ENCODE data around the gene CMAS. TPM values are rescaled to one million over a fixed set of nuclear protein-coding genes. Genes with fewer than 3 reads are reported as not detected.
"Not testable (repeated sequence)": the region's sequence is repeated elsewhere in the genome, so short reads cannot be mapped to it uniquely, and the experiment has no call there.

CMAS gene
- total RNA-seq (2014; rRNA removed; shearing (Covaris generic)): 62.4 and 71.7 TPM in 2 replicates

DNA sequence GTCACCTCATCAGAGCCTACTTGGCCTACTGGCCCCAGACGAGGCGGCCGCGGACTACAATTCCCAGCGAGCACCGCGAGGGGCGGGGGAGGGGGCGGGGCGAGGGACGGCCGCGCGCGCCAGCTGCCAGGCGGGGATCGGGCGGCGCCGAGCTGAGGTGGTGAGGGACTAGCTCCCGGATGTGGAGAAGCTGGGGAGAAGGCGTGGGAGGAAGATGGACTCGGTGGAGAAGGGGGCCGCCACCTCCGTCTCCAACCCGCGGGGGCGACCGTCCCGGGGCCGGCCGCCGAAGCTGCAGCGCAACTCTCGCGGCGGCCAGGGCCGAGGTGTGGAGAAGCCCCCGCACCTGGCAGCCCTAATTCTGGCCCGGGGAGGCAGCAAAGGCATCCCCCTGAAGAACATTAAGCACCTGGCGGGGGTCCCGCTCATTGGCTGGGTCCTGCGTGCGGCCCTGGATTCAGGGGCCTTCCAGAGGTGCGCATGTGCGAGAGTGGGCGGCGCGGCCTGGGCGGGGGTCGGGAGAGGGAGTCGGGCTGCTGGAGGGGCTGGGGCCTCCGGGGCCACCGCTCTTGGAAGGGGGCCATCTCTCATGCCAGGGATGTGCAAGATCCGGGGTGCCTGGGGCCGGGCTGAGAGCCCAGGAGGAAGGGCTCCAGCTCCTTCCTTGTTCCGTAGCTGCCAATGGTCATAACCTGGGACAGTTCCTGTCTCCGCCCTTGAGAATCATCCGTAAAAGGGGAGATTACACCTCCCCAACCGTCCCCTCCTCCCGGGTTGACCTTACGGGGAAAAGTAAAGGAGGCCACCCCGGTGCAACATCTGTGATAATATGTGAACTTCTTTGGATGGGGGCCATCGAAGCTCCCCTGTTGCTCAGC is at the start of gene CMAS:
Gene CMAS (plus strand): TSS at position 129 of the 878 bp plus-strand sequence. CDS start 86 bp downstream, at position 215.
- Histone ChIP-seq H3K27me3 (ENCODE audit: control insufficient read depth, insufficient read depth, low read length) (no peaks in the 10 kb centered on the region), H3K4me3 (ENCODE audit: insufficient read depth, low read depth, low read length) (peak within 1 kb of the TSS; percentile 77), H3K36me3 (replicated peaks; ENCODE audit: control insufficient read depth, insufficient read depth, low read length) (no peaks in the 10 kb centered on the region; the same call in 1 of the 2 replicates)
- DNase-seq: peak; percentile 88

- H3K36me3 ChIP-seq (replicated peaks; ENCODE audit: control insufficient read depth, insufficient read depth, low read length): no peaks in the 10 kb centered on the region
- DNase-seq: no peak
- no peak overlapping the region for H3K4me3 ChIP-seq (ENCODE audit: insufficient read depth, low read depth, low read length)
- H3K27me3 ChIP-seq (ENCODE audit: control insufficient read depth, insufficient read depth, low read length): no peaks in the 10 kb centered on the region
Observed at GRCh38 chr12:21998295-21998694, 47.7 kb upstream of the CMAS start.

- no peak for DNase-seq
- Histone ChIP-seq H3K4me3 (ENCODE audit: insufficient read depth, low read depth, low read length) (no peak overlapping the region), H3K27me3 (ENCODE audit: control insufficient read depth, insufficient read depth, low read length) (no peaks in the 10 kb centered on the region), H3K36me3 (replicated peaks; ENCODE audit: control insufficient read depth, insufficient read depth, low read length) (no peaks in the 10 kb centered on the region)
Observed at GRCh38 chr12:21998782-21999181, 47.2 kb upstream of the CMAS start.

DNA sequence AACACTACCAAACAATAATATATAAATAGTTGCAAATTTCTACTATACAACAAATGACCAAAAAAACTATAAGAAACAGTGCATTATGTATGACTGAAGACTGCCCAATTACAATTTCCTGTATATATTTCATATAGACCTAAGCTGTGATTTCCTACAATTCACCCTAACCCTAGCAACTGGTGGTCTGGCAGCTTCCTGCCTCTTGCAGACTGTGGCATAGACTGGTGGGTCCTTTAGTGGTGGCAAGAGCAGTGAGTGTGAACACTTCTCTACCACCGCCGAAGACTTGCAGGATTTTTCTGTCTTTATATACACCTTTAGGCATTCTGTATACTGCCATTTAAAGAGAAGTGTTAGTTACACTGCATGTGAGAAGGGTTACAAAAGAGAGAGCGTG is 43.6 kb upstream of the CMAS start:
- no peak for DNase-seq
- Histone ChIP-seq H3K4me3 (ENCODE audit: insufficient read depth, low read depth, low read length) (no peak overlapping the region), H3K27me3 (ENCODE audit: control insufficient read depth, insufficient read depth, low read length) (no peaks in the 10 kb centered on the region), H3K36me3 (replicated peaks; ENCODE audit: control insufficient read depth, insufficient read depth, low read length) (no peaks in the 10 kb centered on the region)

GRCh38 chr12:22007794-22008193 is 38.2 kb upstream of the CMAS start:
- not testable (repeated sequence) for H3K4me3 ChIP-seq (ENCODE audit: insufficient read depth, low read depth, low read length); DNase-seq; H3K27me3 ChIP-seq (ENCODE audit: control insufficient read depth, insufficient read depth, low read length); H3K36me3 ChIP-seq (replicated peaks; ENCODE audit: control insufficient read depth, insufficient read depth, low read length)

DNA sequence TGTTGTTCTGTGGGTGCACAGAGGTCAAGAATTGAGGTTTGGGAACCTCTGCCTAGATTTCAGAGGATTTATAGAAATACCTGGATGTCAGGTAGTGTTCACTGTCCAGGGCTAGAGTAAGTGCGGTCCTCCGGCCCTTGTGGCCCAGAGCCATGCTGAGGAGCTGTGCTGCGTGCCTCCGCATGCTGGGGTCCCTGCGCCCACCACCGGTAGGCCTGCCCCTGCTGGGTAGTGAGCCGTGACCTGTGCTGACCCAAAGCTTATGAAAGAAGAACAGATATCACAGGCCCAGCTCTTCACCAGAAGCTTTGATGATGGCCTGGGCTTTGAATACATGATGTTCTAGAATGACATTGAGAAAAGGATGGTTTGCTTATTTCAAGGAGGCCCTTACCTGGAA is 37.8 kb upstream of the CMAS start:
- H3K4me3 ChIP-seq (ENCODE audit: insufficient read depth, low read depth, low read length): no peak overlapping the region
- H3K36me3 ChIP-seq (replicated peaks; ENCODE audit: control insufficient read depth, insufficient read depth, low read length): no peaks in the 10 kb centered on the region
- DNase-seq: no peak
- H3K27me3 ChIP-seq (ENCODE audit: control insufficient read depth, insufficient read depth, low read length): no peaks in the 10 kb centered on the region

DNA sequence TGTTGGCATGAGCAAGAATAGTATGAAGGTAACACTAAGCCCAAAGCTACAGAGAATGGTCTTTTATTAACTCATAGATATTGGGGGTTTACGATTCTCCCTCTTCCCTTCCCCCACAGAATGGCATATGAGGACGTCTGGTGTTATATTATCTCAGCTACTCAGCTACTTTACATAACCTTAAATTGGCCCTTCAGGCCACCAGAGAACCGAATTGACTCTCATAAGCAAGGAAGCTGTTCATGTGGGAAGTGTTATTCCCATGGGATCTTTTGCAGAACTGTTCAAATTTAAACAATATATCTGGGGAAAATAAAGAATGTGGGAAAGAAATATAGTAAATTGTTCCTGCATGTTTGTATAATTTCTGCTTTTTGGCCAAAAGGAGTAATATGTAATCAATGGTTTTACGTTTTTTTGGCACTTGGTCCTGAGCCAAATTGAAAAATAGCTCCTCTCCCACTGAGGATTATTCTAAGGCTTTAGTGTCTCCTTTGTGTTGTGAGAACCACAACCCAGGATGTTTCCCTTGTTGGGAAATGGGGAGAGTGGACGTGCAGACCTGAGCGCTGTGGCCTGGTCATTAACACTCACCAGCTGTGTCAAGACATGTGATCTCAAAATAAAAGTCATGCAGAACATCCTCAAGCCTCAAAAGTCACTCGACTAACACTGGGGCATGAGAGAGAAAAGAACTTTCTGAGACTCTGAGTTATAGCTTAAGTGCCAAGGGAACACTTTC is 31.8 kb upstream of the CMAS start:
- Histone ChIP-seq H3K27me3 (ENCODE audit: control insufficient read depth, insufficient read depth, low read length) (no peaks in the 10 kb centered on the region), H3K4me3 (ENCODE audit: insufficient read depth, low read depth, low read length) (no peak overlapping the region), H3K36me3 (replicated peaks; ENCODE audit: control insufficient read depth, insufficient read depth, low read length) (no peaks in the 10 kb centered on the region)
- DNase-seq: no peak

GRCh38 chr12:22014783-22015144 is 31.3 kb upstream of the CMAS start:
- H3K27me3 ChIP-seq (ENCODE audit: control insufficient read depth, insufficient read depth, low read length): no peaks in the 10 kb centered on the region
- no peak for DNase-seq
- H3K36me3 ChIP-seq (replicated peaks; ENCODE audit: control insufficient read depth, insufficient read depth, low read length): no peaks in the 10 kb centered on the region
- H3K4me3 ChIP-seq (ENCODE audit: insufficient read depth, low read depth, low read length): no peak overlapping the region

DNA sequence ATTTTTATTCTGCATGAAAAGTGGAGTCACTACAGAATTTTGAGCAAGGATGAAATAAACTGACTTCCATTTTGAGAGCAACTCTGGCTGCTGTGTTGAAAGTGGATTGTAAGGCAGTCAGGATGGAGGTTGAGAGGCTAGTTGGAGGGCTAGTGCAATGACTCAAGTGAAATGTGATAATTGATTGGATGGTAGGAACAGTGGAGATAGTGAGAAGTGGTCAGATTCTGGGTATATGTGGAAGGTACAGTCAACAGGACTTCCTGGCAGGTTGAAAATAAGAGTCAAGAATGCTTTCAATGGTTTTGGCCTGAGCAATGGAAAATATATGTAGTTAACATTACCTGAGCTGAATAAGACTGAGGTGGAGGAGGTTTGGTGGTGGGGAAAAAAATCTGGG is 29.0 kb upstream of the CMAS start:
- Histone ChIP-seq H3K4me3 (ENCODE audit: insufficient read depth, low read depth, low read length) (no peak overlapping the region), H3K36me3 (replicated peaks; ENCODE audit: control insufficient read depth, insufficient read depth, low read length) (no peaks in the 10 kb centered on the region), H3K27me3 (ENCODE audit: control insufficient read depth, insufficient read depth, low read length) (no peaks in the 10 kb centered on the region)
- no peak for DNase-seq

GRCh38 chr12:22018860-22019259 is 27.2 kb upstream of the CMAS start:
- no peak for DNase-seq
- H3K27me3 ChIP-seq (ENCODE audit: control insufficient read depth, insufficient read depth, low read length): no peaks in the 10 kb centered on the region
- H3K36me3 ChIP-seq (replicated peaks; ENCODE audit: control insufficient read depth, insufficient read depth, low read length): no peaks in the 10 kb centered on the region
- no peak overlapping the region for H3K4me3 ChIP-seq (ENCODE audit: insufficient read depth, low read depth, low read length)

GRCh38 chr12:22023489-22023888 is 22.5 kb upstream of the CMAS start:
- not testable (repeated sequence) for H3K27me3 ChIP-seq (ENCODE audit: control insufficient read depth, insufficient read depth, low read length); H3K4me3 ChIP-seq (ENCODE audit: insufficient read depth, low read depth, low read length); H3K36me3 ChIP-seq (replicated peaks; ENCODE audit: control insufficient read depth, insufficient read depth, low read length); DNase-seq

- Histone ChIP-seq H3K36me3 (replicated peaks; ENCODE audit: control insufficient read depth, insufficient read depth, low read length) (no peaks in the 10 kb centered on the region), H3K27me3 (ENCODE audit: control insufficient read depth, insufficient read depth, low read length) (no peaks in the 10 kb centered on the region), H3K4me3 (ENCODE audit: insufficient read depth, low read depth, low read length) (no peak overlapping the region)
- no peak for DNase-seq
Observed at GRCh38 chr12:22029491-22029890, 16.5 kb upstream of the CMAS start.

- DNase-seq: no peak
- Histone ChIP-seq H3K27me3 (ENCODE audit: control insufficient read depth, insufficient read depth, low read length) (no peaks in the 10 kb centered on the region), H3K4me3 (ENCODE audit: insufficient read depth, low read depth, low read length) (no peak overlapping the region), H3K36me3 (replicated peaks; ENCODE audit: control insufficient read depth, insufficient read depth, low read length) (no peaks in the 10 kb centered on the region)
Observed at GRCh38 chr12:22029991-22030390, 16.0 kb upstream of the CMAS start.

DNA sequence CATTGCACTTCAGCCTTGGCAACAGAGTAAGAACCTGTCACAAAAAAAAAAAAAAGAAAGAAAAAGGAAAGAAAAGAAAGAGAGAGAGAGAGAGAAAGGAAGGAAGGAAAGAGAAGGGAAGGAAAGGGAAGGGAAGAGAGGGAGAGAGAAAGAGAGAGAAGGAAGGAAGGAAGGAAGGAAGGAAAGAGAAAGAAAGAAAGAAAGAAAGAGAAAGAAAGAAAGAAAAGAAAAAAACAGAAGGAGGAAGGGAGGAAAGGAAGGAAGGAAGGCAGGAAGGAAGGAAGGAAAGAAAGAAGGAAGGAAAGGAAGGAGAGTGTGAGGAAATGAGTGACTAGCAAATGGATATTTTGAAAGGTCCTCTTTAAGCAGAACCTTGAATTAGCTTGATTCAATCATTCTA is 13.3 kb upstream of the CMAS start:
- no peaks in the 10 kb centered on the region for H3K27me3 ChIP-seq (ENCODE audit: control insufficient read depth, insufficient read depth, low read length)
- no peak overlapping the region for H3K4me3 ChIP-seq (ENCODE audit: insufficient read depth, low read depth, low read length)
- no peak for DNase-seq
- no peaks in the 10 kb centered on the region for H3K36me3 ChIP-seq (replicated peaks; ENCODE audit: control insufficient read depth, insufficient read depth, low read length)

Measured in H7 (cell line).